HG03139 (cell line): Measurements from ENCODE around the gene ZNF48.

Experiments used
- ATAC-seq: cut with Tn5 transposase; IDR thresholded peaks from one replicate; pipeline ENCODE4 v1.9.1; 2021; ENCODE audit not compliant: unreplicated experiment

ZNF48 gene

DNA sequence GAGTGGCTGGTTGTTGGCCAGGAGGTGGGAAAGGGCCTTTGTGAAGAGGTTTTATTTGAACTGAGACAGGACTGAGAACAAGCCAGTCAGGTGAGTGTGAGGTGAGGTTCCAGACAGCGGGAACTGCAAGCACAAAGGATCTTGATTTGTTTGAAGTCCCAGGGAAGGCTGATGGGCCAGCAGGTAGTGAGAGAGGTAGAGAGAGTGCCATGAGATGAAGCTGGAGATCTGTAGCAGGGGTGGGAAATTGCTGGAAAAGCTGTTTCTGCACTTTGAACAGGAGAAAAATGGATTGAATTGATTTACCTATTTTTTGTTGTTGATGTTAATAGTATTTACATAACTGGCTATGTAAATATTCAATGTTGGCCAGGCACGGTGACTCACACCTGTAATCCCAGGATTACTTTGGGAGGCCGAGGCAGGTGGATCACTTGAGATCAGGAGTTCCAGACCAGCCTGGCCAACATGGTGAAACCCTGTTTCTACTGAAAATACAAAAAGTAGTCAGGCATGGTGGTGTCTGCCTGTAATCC is 42.4 kb downstream of the ZNF48 start:
- ATAC-seq: no peak

DNA sequence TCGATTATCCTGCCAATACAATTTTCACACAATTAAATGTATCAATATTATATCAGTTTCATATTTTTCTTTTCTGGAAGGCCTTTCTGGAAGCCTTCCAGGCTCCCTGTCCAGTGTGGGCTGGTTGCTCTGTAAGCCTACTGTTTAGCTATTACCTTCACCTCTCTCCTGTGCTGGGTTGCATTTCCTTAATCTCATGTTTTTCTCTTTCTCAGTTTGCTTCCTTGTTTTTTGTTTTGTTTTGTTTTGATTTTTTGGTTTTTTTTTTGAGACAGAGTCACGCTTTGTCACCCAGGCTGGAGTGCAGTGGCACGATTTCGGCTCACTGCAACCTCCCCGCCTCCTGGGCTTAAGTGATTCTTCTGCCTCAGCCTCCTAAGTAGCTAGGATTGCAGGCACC is 43.6 kb downstream of the ZNF48 start:
- ATAC-seq: no peak

DNA sequence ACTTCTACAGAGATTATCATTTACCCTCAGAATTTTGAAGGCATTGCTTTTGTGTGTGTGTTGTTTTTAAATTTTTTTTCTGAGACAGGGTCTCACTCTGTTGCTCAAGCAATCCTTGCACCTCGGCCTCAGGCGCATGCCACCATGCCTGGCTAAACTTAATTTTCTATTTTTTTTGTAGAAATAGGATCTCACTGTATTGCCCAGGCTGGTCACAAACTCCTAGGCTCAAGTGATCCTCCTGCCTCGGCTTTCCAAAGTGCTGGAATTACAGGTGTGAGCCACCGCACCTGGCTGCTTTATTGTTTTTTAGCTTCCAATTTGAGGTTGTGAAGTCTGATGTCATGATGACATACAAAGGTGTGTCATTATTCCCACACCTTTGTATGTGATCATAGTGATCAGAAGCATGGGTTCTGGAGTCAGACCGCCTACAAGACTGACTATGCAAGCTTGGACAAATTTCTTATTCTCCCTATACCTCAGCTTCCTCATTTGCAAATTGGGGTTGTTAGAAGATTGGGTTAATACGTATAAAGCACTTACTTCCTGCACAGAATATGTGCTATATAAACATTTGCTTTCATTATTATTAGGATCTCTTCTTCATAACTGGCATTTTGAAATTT is 44.6 kb downstream of the ZNF48 start:
- ATAC-seq: no peak

DNA sequence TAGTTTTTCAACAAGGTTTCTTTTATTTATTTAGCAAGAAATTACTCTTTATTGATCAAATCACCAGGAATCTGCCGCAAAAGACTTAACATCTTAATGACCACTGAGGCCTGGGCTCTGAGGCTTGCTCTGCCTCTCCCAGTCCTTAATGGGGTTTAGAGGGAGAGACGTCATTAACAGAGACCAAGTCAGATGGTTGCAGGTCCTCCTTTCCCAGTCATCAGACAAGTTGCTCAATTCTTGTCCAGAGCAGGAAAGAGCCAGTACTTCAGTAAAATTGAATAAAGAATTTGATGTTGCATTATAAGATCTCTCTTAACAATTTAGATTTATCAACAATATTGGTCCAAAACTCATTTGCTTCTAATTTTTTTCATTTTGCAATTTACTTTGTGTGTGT is 48.4 kb downstream of the ZNF48 start:
- no peak for ATAC-seq

DNA sequence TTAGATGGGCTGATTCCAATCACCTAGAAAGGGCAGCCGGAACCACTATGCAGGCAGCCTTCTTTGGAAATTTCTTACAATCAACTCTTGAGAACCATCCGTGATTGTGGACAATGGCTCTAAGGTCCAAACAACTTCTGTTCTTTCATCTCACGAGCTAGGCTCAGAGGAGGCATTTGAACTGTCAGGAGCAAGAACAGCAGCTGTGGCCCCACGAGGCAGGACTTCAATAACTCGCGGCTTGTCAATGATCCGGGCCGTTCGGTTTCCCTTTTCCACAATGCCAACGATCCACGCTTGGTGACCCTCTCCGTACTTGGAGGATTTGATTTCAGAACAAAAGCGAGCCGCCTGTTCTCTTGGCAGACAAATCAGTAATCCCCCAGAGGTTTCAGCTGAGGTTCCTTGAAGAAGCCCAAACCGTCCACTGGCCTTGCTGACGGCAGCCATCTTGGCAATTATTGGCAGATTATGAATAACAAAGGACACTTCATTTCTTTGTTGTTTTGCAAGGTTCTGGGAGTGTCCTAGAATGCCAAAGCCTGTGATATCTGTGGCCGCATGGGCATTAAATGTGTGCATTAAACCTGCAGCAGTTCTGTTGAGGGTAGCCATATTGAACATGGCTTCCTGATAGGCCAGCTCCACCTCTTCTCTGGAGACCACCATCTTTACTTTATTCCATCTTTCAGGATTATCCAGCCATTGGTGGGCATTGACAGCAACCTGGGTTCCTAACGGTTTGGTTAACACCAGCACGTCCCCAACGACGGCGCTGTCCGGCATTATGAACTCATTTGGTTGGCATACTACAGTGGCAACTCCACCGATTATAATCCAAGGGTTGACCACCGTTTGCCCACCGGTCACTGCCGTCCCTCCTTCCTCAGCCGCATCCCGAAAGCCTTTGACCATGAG is 49.3 kb downstream of the ZNF48 start:
- ATAC-seq: no peak

DNA sequence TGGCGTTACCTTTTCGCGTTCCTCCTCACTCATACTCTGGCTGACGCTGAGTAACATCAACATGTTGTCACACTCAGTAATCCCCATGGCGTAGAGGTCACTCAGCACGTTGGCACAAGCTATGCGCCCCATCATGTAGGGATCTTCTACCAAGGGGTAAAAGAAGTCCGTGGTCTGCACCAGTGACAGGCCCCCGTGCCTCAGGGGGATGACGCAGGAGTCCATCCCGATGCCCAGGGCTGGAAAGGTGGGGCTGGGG is 49.9 kb downstream of the ZNF48 start:
- ATAC-seq: no peak

DNA sequence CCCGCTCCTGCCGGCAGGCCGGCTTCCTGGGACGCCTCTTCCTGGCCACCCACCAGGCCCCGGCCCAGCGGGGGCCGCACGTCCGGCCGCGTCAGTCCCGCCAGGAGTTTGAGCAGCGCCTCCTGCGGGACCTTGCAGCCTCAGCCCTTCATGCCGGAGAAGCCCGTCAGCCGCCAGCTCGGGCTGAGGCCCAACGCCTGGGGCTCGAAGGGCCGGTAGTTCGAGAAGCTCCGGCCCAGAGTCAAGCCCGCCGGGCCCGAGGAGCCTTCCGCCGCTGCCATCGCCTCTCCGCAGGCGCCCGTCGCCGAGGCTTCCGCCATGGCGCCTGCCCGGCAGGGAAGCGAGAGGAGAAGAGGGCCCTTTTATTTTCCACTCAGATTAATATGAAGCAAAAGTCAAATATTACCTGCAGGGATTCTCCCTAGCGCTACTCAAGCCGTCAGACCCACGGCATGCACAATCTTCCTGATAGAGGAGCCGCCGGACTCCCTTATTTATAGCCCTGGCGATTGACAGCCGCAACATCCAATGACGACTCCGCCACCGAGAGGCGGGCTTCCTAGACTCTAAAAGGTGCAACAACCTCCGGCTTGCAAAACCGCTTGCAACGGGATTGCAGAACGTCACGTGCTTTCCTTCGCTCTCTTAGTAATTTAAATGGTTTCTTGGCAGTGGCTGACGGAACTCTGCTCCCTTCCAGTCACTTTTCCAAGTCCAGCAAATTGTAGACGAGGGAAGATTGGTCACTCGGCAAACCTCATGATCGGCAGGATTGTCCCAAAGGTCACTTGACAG is 50.4 kb downstream of the ZNF48 start, which contains the start of gene SEPHS2:
SEPHS2 (minus strand) TSS at position 467 of the 795 bp plus-strand sequence; CDS start at position 320, 147 bp downstream.
- no peak for ATAC-seq

DNA sequence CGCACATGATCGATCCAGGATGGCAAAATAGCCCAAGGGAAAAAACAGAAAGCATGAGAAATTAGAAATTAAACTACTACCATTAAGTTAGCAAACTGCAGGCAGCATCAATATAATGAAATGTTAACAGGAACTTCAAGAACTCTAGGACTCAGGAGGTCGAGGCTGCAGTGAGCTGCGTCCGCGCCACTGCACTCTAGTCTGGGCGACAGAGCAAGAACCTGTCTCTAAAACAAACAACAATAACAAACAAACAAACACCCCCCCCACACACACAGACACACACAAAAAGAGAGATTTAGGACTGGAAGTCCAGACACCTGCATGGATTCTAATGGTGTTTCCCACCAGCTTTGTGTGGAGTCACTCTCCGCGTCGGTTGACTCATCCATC is 51.0 kb downstream of the ZNF48 start:
- no peak for ATAC-seq

DNA sequence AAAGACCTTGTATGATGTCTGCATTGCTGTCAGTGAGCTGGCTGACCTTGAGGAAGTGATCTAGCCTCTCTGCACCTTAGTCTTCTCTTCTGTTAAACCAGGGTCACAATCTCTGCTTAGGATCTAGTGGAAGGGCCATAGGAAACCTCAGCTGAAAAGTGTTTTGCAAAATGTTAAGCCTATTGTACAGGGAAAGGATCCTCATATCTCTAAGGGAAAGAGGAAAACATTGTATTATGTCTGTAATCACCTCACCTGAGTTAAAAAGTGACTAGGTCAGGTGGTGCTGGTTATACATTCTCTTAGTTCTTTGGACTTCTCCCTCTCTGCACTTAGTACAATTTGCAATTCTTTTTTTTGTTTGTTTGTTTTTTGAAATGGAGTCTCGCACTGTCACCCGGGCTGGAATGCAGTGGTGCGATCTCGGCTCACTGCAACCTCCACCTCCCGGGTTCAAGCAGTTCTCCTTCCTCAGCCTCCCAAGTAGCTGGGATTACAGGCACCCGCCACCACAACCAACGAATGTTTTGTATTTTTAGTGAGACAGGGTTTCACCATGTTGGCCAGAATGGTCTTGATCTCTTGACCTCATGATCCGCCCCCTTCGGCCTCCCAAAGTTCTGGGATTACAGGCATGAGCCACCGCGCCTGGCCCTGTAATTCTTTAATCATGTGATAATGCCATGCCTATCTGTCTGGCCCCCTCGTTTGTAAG is 52.4 kb downstream of the ZNF48 start:
- ATAC-seq: no peak

DNA sequence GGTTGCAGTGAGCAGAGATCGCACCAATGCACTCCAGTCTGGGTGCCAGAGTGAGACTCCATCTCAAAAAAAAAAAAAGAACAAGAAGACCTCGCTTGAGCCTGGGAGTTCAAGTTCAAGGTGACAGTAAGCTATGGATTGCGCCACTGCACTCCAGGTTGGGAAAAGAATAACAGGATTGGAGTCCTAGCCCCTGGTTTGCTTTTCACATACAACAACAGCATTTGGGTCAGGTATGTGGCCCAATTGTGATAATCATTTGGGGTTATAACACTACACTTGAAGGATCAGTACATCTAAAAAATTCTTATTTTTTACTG is 53.9 kb downstream of the ZNF48 start:
- no peak for ATAC-seq
